Measurements from ENCODE around the gene ATF3. TPM values are rescaled to one million over a fixed set of nuclear protein-coding genes. Genes with fewer than 3 reads are reported as not detected.

Gene ATF3
- total and polyA plus RNA-seq, 4 donors = 1.1 to 8.8 (median 5.5) TPM

- peak overlapping the region in 1 of 2 donors; percentile 41 for H3K9ac ChIP-seq (ENCODE audit: low read depth in 1 of 2, low read length in 2 of 2)
- no peaks in the 10 kb centered on the region for H3K9me3 ChIP-seq (ENCODE audit: control insufficient read depth in 4 of 4, low read length in 3 of 4)
- no peak for DNase-seq (ENCODE audit: low spot score)
- H3K36me3 ChIP-seq (ENCODE audit: control insufficient read depth in 4 of 4, insufficient read depth in 3 of 4, low read depth in 1 of 4, low read length in 3 of 4) = no peaks in the 10 kb centered on the region
- 43% methylated on average over 16 of the region's 16 CpGs for whole genome bisulfite sequencing
- no peaks in the 10 kb centered on the region for H3K27me3 ChIP-seq (ENCODE audit: control insufficient read depth in 4 of 4, insufficient read depth in 4 of 4, low read length in 3 of 4)
- TF ChIP-seq YY1 (IDR thresholded peaks at IDR 0.05) (peak; percentile 51), HNF4A (conservative IDR thresholded peaks at IDR 0.05) (no peak), NR2F2 (IDR thresholded peaks at IDR 0.05) (peak; percentile 66)
- H3K4me3 ChIP-seq (ENCODE audit: low read depth in 1 of 3, low read length in 3 of 3) = peak overlapping the region in 2 of 3 donors; percentile 35 to 39
- no peaks in the 10 kb centered on the region for H3K4me1 ChIP-seq (ENCODE audit: control insufficient read depth in 4 of 4, insufficient read depth in 4 of 4, low read length in 3 of 4)
- peak overlapping the region; percentile 40 to 44 for H3K27ac ChIP-seq (ENCODE audit: low read depth in 1 of 2, low read length in 2 of 2)
Observed at GRCh38 chr1:212566522-212567479, 41.8 kb upstream of the ATF3 start.

- 83% methylated on average over 3 of the region's 3 CpGs for WGBS
- Histone ChIP-seq H3K36me3 (ENCODE audit: control insufficient read depth in 4 of 4, insufficient read depth in 3 of 4, low read depth in 1 of 4, low read length in 3 of 4) (no peaks in the 10 kb centered on the region), H3K27ac (ENCODE audit: low read depth in 1 of 2, low read length in 2 of 2) (no peak overlapping the region), H3K9ac (ENCODE audit: low read depth in 1 of 2, low read length in 2 of 2) (no peak overlapping the region), H3K9me3 (ENCODE audit: control insufficient read depth in 4 of 4, low read length in 3 of 4) (no peaks in the 10 kb centered on the region), H3K4me1 (ENCODE audit: control insufficient read depth in 4 of 4, insufficient read depth in 4 of 4, low read length in 3 of 4) (no peaks in the 10 kb centered on the region), H3K27me3 (ENCODE audit: control insufficient read depth in 4 of 4, insufficient read depth in 4 of 4, low read length in 3 of 4) (no peaks in the 10 kb centered on the region), H3K4me3 (ENCODE audit: low read depth in 1 of 3, low read length in 3 of 3) (no peak overlapping the region)
- TF ChIP-seq NR2F2 (IDR thresholded peaks at IDR 0.05) = no peak
- TF ChIP-seq YY1 (IDR thresholded peaks at IDR 0.05) = no peak
- TF ChIP-seq ZBTB33 (IDR thresholded peaks at IDR 0.05) = no peak
- TF ChIP-seq HNF4G (IDR thresholded peaks at IDR 0.05) = no peak
- TF ChIP-seq SP1 (IDR thresholded peaks at IDR 0.05) = no peak
- TF ChIP-seq HNF4A (conservative IDR thresholded peaks at IDR 0.05) = no peak
- no peak for TF ChIP-seq MAX (IDR thresholded peaks at IDR 0.05)
- TF ChIP-seq FOXA2 (IDR thresholded peaks at IDR 0.05) = no peak
- TF ChIP-seq REST (IDR thresholded peaks at IDR 0.05) = no peak
- no peak for TF ChIP-seq TAF1 (conservative IDR thresholded peaks at IDR 0.05)
- no peak for TF ChIP-seq EGR1 (IDR thresholded peaks at IDR 0.05; ENCODE audit: low read depth in 2 of 2)
- no peak for TF ChIP-seq RAD21 (IDR thresholded peaks at IDR 0.05)
- no peak for TF ChIP-seq GABPA (IDR thresholded peaks at IDR 0.05 in 1 of 2, conservative IDR thresholded peaks at IDR 0.05 in 1 of 2)
- TF ChIP-seq, protein P1, sequence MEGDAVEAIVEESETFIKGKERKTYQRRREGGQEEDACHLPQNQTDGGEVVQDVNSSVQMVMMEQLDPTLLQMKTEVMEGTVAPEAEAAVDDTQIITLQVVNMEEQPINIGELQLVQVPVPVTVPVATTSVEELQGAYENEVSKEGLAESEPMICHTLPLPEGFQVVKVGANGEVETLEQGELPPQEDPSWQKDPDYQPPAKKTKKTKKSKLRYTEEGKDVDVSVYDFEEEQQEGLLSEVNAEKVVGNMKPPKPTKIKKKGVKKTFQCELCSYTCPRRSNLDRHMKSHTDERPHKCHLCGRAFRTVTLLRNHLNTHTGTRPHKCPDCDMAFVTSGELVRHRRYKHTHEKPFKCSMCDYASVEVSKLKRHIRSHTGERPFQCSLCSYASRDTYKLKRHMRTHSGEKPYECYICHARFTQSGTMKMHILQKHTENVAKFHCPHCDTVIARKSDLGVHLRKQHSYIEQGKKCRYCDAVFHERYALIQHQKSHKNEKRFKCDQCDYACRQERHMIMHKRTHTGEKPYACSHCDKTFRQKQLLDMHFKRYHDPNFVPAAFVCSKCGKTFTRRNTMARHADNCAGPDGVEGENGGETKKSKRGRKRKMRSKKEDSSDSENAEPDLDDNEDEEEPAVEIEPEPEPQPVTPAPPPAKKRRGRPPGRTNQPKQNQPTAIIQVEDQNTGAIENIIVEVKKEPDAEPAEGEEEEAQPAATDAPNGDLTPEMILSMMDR (IDR thresholded peaks at IDR 0.05; ENCODE audit: low read depth, low read length, missing input control) = no peak
- DNase-seq (ENCODE audit: low spot score) = no peak
Observed at GRCh38 chr1:212567638-212568037, 40.9 kb upstream of the ATF3 start.
